PC-3 (cell line): ENCODE data around the gene ZNF638.

Source experiments
- CTCF ChIP-seq: fragments of 300-600 bp; sonication (generic); conservative IDR thresholded peaks from 2 replicates; pipeline ENCODE4 v1.5.1; 2017; ENCODE audit warnings: antibody characterized with exemption, low read depth, mild to moderate bottlenecking, low read length
- EZH2 ChIP-seq: fragments of 300-600 bp; sonication (generic); IDR thresholded peaks from one replicate; pipeline ENCODE4 v1.6.1; 2017; ENCODE audit warnings: antibody characterized with exemption, mild to moderate bottlenecking, low read length; ENCODE audit not compliant: unreplicated experiment
- EZH2phosphoT487 ChIP-seq: fragments of 300-600 bp; sonication (generic); IDR thresholded peaks from 2 replicates; pipeline ENCODE4 v1.6.1; 2018; ENCODE audit warnings: mild to moderate bottlenecking, antibody characterized with exemption, low read length, borderline replicate concordance

GRCh38 chr2:71379086-71379485 is 47.5 kb downstream of the ZNF638 start:
- TF ChIP-seq CTCF (no peak), EZH2 (no peak), EZH2phosphoT487 (no peak)
